Heart right ventricle (tissue), 16 donors: ENCODE data around the gene PLA2G2C. TPM values are rescaled to one million over a fixed set of nuclear protein-coding genes. Genes with fewer than 3 reads are reported as not detected.

Source experiments
- ATAC-seq, 8 donors: fragments of 200-7000 bp; cut with Tn5 transposase; one replicate each; pipeline ENCODE4 v1.9.1; 2020; ENCODE audit warnings: mild to moderate bottlenecking in 8 of 8, moderate library complexity in 8 of 8, moderate number of reproducible peaks in 1 of 8
- DNase-seq, 2 donors: peaks; one replicate each; pipeline ENCODE4 v3.0.0-alpha.2; 2020
- H3K27ac ChIP-seq, 10 donors: fragments of 200-600 bp; sonication (generic) in 2 of 10; one replicate each; pipeline versions ENCODE4 v1.5.0 to v1.8.0; 2020 to 2022; ENCODE audit warnings: mild to moderate bottlenecking in 3 of 10
- H3K27me3 ChIP-seq, 7 donors: fragments of 200-600 bp; one replicate each; pipeline ENCODE4 v1.8.0; 2021 to 2022; ENCODE audit warnings: mild to moderate bottlenecking in 2 of 7
- H3K36me3 ChIP-seq, 9 donors: fragments of 200-600 bp; sonication (generic) in 1 of 9; one replicate each; pipeline versions ENCODE4 v1.5.0 to v1.8.0; 2020 to 2022; ENCODE audit warnings: mild to moderate bottlenecking in 2 of 9
- H3K4me1 ChIP-seq, 9 donors: fragments of 200-600 bp; sonication (generic) in 1 of 9; one replicate each; pipeline versions ENCODE4 v1.5.0 to v1.8.0; 2020 to 2022; ENCODE audit warnings: mild to moderate bottlenecking in 4 of 9
- H3K4me3 ChIP-seq, 10 donors: fragments of 200-600 bp; sonication (generic) in 2 of 10; one replicate each; pipeline versions ENCODE4 v1.5.0 to v1.8.0; 2020 to 2022; ENCODE audit warnings: mild to moderate bottlenecking in 7 of 10, moderate library complexity in 2 of 10
- H3K9me3 ChIP-seq, 11 donors: fragments of 200-600 bp in 10 of 11; sonication (generic) in 2 of 11; one replicate each; pipeline versions ENCODE4 v1.5.0 to v1.8.0; 2013 to 2022; ENCODE audit warnings: mild to moderate bottlenecking in 2 of 11, control low read depth in 1 of 11, moderate library complexity in 1 of 11
- WGBS, 2 donors: extraction: QIAGEN DNeasy Blood & Tissue Kit; methylation state at CpG; one replicate each; pipeline ENCODE4 v1.1.7; 2013; ENCODE audit warnings: inconsistent platforms in 1 of 2; 5-methylcytosine and 5-hydroxymethylcytosine counted together
- intact Hi-C, 10 donors: fragments of 100-400 bp; cut with DNase I; formaldehyde crosslinking; loops; one replicate each; pipeline versions ENCODE4 v1.11.1 to v1.14.2; 2022
- polyA plus RNA-seq, 2 donors: library from polyadenylated mRNA; stranded (reverse); fragments of 200-250 nt; gene quantifications; one replicate each; pipeline ENCODE4 v1.2.3, GENCODE V29; 2013
- total RNA-seq, 10 donors: library from RNA; stranded (reverse); fragmentation: NEBNext Ultra II Directional in 3 of 10; extraction: Animal tissue kit (Norgen Biotek cat#: 25700) in 3 of 10; gene quantifications; one replicate each; pipeline versions ENCODE4 v1.2.1 to v1.2.4, GENCODE V29; 2021 to 2023
- TF ChIP-seq, protein P1 (sequence below), 9 donors: fragments of 200-600 bp; sonication (generic) in 2 of 9; IDR thresholded peaks; one replicate each; pipeline versions ENCODE4 v1.5.0 to v1.8.0; 2021 to 2022; ENCODE audit warnings: antibody characterized with exemption in 9 of 9, mild to moderate bottlenecking in 5 of 9, moderate library complexity in 1 of 9
- donor health status: Arrhythmogenic right ventricular cardiomyopathy.
- donor health status: ischemic (EF 13 %, LVEDD 7.1; RV severe dilation, severe dysfunction).
- donor health status: healthy with polysubstance abuse.
- donor health status: DM: no; HTN: yes; CAD: no.
- donor health status: DM: no; HTN: no; CAD: no.
- donor health status: ischemic (EF 25% LVEDD 6.9; RV normal size, moderate dysfunction).
- donor health status: ischemic (EF 25% LVEDD 5.7; RV mildly dilated, moderate dysfunction).
- donor health status: healthy.
- donor health status: DM: yes; HTN: yes; CAD: no.
- donor health status: Ischemic cardiomyopathy.
- donor health status: ischemic (EF 35%, LVEDD 5.7; RV mildly dilated, moderate dysfunction).
- donor health status: nonischemic (EF 11% LVEDD 7.7; RV severe dilation, severe dysfunction).
- donor health status: DM: yes; HTN: yes; CAD: no.
- donor health status: PGD.
- donor health status: ischemic (EF 29% LVEDD 5.4; RV normal size, mild dysfunction).
- donor health status: nonischemic (EF 23%, LVEDD 6.1; RV moderate dilation, normal function).

PLA2G2C gene
- total and polyA plus RNA-seq, 12 donors = not detected

GRCh38 chr1:20141001-20141400 is 45.3 kb downstream of the PLA2G2C start:
- no peak for ATAC-seq
- intact Hi-C loops = loop anchor here in 1 of 10 donors (5.0 kb wide), 1 partner anchor 34 kb away; no protein-coding TSS in a partner anchor
- peaks cover 0 to 9% (median 0%) of the 10 kb centered on the region in 7 donors for H3K27me3 ChIP-seq
- no peaks in the 10 kb centered on the region for H3K9me3 ChIP-seq
- no peak for DNase-seq
- H3K4me1 ChIP-seq = peaks cover 0 to 6% (median 0%) of the 10 kb centered on the region in 9 donors
- WGBS, 2 donors = 84 to 85% methylated on average over 9 of the region's 9 CpGs
- TF ChIP-seq, protein P1, sequence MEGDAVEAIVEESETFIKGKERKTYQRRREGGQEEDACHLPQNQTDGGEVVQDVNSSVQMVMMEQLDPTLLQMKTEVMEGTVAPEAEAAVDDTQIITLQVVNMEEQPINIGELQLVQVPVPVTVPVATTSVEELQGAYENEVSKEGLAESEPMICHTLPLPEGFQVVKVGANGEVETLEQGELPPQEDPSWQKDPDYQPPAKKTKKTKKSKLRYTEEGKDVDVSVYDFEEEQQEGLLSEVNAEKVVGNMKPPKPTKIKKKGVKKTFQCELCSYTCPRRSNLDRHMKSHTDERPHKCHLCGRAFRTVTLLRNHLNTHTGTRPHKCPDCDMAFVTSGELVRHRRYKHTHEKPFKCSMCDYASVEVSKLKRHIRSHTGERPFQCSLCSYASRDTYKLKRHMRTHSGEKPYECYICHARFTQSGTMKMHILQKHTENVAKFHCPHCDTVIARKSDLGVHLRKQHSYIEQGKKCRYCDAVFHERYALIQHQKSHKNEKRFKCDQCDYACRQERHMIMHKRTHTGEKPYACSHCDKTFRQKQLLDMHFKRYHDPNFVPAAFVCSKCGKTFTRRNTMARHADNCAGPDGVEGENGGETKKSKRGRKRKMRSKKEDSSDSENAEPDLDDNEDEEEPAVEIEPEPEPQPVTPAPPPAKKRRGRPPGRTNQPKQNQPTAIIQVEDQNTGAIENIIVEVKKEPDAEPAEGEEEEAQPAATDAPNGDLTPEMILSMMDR (IDR thresholded peaks at IDR 0.05) = no peak
- H3K4me3 ChIP-seq = no peak overlapping the region
- no peaks in the 10 kb centered on the region for H3K36me3 ChIP-seq
- no peak overlapping the region for H3K27ac ChIP-seq

- TF ChIP-seq, protein P1 (IDR thresholded peaks at IDR 0.05) = no peak
- 82% methylated on average over 13 of the region's 13 CpGs for WGBS, 2 donors
- H3K27ac ChIP-seq = no peak overlapping the region
Observed at GRCh38 chr1:20139776-20140612, 46.3 kb downstream of the PLA2G2C start.

DNA sequence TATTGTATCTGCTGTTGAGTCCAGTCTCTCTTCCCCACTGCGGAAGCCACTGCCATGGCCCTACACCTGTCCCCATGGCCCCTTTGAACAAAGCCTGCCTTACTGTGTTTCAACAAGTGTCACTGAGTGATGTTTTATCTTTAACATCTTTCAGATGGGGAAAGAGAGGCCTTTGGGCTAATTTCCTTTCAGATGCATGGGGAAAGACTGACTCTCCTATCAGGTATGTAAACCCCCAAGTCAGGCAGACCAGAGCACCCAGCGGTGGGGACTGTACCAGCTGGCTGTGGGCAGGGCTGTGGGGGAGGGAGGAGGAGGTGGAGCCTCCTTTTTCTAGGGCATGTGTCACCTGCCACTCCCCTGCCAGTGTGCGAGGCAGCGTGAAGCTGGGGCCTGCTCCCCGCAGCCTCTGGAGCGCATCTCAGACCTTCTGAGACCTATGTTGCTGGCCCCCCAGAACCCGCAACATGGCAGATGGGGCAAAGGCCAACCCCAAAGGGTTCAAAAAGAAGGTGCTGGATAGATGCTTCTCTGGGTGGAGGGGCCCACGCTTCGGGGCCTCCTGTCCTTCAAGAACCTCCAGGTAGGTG is 47.3 kb downstream of the PLA2G2C start, which contains the start of gene PLA2G2F:
PLA2G2F (plus strand) TSS at position 363 of the 590 bp plus-strand sequence; CDS start at position 468, 105 bp downstream.
- Histone ChIP-seq H3K4me3 (no peak within 1 kb of the TSS), H3K27ac (no peak within 1 kb of the TSS), H3K4me1 (no peaks in the 10 kb centered on the region), H3K27me3 (peaks cover 0 to 9% (median 0%) of the 10 kb centered on the region in 7 donors), H3K9me3 (no peaks in the 10 kb centered on the region), H3K36me3 (no peaks in the 10 kb centered on the region)
- DNase-seq = no peak
- TF ChIP-seq, protein P1 (IDR thresholded peaks at IDR 0.05) = no peak
- ATAC-seq = no peak
- intact Hi-C loops = no loop called here
- 94 to 96% methylated on average over 9 of the region's 9 CpGs for WGBS, 2 donors

More at GRCh38 chr1:20139776-20140612, 46.3 kb downstream of the PLA2G2C start:
- DNase-seq (no peak), ATAC-seq (no peak)
- intact Hi-C loops = loop anchor here in 1 of 10 donors (5.0 kb wide), 1 partner anchor 33 kb away; no protein-coding TSS in a partner anchor
- H3K36me3 ChIP-seq = no peaks in the 10 kb centered on the region
- peaks cover 0 to 9% (median 0%) of the 10 kb centered on the region in 7 donors for H3K27me3 ChIP-seq
- no peaks in the 10 kb centered on the region for H3K9me3 ChIP-seq
- peaks cover 0 to 4% (median 0%) of the 10 kb centered on the region in 9 donors for H3K4me1 ChIP-seq
- H3K4me3 ChIP-seq = no peak overlapping the region

DNA sequence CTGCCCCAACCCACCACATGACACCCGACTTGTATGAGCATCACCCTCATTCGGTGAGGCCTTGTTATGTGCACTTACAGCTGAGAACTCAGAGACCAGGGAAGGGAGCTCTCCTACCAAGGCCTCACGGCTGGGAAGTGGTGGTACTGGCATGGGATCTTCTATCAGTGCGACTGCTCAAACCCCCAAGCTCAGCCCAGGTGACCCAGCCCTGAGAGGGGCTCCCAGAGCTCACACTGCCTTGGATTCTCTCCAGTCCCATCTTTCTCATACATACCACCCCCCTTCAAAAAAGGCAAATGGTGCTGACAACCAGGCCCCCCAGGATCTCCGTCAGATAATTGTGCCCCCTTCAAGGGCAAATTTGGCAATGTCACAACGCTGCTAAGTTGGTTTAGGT is 48.0 kb downstream of the PLA2G2C start:
- TF ChIP-seq, protein P1 (IDR thresholded peaks at IDR 0.05) = no peak
- no peak overlapping the region for H3K4me3 ChIP-seq
- intact Hi-C loops = no loop called here
- no peaks in the 10 kb centered on the region for H3K4me1 ChIP-seq
- no peak for DNase-seq
- no peaks in the 10 kb centered on the region for H3K36me3 ChIP-seq
- no peaks in the 10 kb centered on the region for H3K9me3 ChIP-seq
- H3K27ac ChIP-seq = no peak overlapping the region
- WGBS, 2 donors = 96 to 97% methylated on average over 6 of the region's 6 CpGs
- ATAC-seq = no peak
- H3K27me3 ChIP-seq = peaks cover 0 to 9% (median 0%) of the 10 kb centered on the region in 7 donors
